ENCODE measurements around the gene DNAJB6.

The DNAJB6 gene

DNA sequence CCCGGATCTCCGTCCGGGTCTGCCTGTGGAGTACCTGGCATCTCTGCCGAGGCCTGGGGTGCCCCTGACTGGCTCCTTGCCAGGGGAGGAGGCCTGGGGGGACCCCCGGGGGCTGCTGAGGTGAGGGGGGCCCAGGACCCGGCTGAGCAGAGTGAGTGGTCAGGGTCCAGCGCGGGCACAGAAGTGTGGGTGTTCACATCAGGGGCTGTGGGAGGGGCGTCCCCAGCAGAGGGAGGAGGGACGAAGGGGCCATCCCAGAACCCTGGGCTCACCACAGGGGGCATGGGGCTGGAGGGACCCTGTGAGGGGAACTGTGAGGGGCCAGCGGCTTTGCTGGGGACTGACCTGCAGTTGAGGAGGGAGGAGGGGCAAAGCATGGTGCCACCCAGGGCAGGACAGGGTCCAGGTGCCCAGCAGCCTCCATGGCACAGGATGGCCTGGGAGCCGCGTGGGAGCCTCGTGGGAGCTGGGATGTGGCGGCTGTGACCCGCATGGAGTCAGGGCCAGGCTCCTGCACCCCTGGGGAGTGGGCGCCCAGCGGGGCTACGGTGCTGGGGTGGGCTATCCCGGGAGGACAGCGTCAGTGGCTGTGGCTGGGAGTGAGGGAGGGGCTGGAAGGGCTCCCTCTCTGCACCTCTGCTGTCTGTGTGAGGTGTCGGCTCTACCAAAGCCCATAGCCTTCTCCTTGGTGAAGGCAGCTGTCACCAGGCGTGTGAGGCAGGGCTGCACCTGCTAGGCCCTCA is 91.2 kb downstream of the DNAJB6 start:
- H3K27me3 Mint-ChIP-seq: no peaks in the 10 kb centered on the region
- H3K9me3 Mint-ChIP-seq: no peaks in the 10 kb centered on the region
- peaks cover 9% of the 10 kb centered on the region for H3K4me1 Mint-ChIP-seq
- H3K36me3 Mint-ChIP-seq (ENCODE audit: insufficient read depth): no peaks in the 10 kb centered on the region
- no peak overlapping the region for H3K4me3 Mint-ChIP-seq
- no peak for DNase-seq (ENCODE audit: low spot score in 2 of 2)
- ATAC-seq (replicated peaks; ENCODE audit: extremely low read depth, poor library complexity, severe bottlenecking): no peak
- no peak overlapping the region for H3K27ac Mint-ChIP-seq (ENCODE audit: low read depth)

DNA sequence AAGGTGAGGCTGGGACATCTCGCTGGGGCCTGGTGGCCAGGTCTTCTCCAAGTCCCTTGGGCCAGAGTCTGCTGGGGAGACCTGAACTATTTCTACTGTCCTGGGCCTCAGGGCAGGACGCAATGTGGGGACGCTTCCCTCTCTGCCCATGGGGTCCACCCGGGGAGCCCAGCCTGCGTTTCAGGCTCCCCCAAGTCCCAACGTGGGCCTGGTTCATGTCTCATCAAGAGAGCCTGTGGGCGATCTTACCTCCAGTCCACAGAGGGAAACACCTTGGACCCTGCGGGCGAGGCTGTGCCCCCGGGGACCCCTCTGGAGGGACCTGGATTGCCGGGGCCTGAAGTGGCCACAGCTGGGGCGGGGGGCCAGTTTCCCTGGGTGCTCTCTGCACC is 91.7 kb downstream of the DNAJB6 start:
- Mint-ChIP-seq H3K36me3 (ENCODE audit: insufficient read depth) (no peaks in the 10 kb centered on the region), H3K4me3 (no peak overlapping the region), H3K4me1 (peaks cover 14% of the 10 kb centered on the region), H3K27me3 (no peaks in the 10 kb centered on the region), H3K27ac (ENCODE audit: low read depth) (no peak overlapping the region), H3K9me3 (no peaks in the 10 kb centered on the region)
- ATAC-seq (replicated peaks; ENCODE audit: extremely low read depth, poor library complexity, severe bottlenecking) (no peak), DNase-seq (ENCODE audit: low spot score in 2 of 2) (no peak)

DNA sequence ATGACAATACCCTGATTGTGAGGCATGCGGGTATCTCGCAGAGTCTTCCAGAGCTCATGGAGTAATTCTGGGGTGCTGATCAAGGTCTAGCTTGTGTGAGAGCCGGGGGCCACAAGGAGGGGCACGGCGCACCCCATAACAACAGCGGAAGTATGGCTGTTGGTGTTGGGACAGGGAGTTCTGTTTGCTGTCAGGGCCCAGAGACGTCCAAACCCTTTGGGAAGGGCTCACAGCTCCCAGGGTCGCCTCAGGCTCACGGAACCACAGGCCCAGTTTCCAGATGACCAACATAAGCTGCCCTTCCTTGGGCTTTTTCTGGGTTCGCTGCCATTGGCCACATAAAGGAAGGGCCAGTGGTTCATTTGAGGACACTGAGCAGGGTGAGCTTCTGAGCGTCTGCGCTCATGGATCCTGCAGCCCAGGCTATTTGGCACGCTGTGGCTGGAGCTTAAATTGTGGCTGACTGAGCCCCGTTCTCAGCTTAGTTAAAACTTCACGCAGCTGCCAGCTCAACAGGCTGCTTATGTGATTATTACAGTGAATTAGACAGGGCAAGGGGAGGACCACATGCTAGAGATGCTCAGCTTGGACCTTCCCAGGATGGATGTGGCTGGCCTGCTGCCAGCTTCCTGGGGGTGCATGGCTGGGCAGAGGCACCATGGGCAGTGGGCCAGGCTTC is 92.3 kb downstream of the DNAJB6 start:
- ATAC-seq (replicated peaks; ENCODE audit: extremely low read depth, poor library complexity, severe bottlenecking) (no peak), DNase-seq (ENCODE audit: low spot score in 2 of 2) (no peak)
- Mint-ChIP-seq H3K36me3 (ENCODE audit: insufficient read depth) (no peaks in the 10 kb centered on the region), H3K27ac (ENCODE audit: low read depth) (no peak overlapping the region), H3K27me3 (no peaks in the 10 kb centered on the region), H3K4me1 (peaks cover 18% of the 10 kb centered on the region), H3K4me3 (no peak overlapping the region), H3K9me3 (no peaks in the 10 kb centered on the region)

DNA sequence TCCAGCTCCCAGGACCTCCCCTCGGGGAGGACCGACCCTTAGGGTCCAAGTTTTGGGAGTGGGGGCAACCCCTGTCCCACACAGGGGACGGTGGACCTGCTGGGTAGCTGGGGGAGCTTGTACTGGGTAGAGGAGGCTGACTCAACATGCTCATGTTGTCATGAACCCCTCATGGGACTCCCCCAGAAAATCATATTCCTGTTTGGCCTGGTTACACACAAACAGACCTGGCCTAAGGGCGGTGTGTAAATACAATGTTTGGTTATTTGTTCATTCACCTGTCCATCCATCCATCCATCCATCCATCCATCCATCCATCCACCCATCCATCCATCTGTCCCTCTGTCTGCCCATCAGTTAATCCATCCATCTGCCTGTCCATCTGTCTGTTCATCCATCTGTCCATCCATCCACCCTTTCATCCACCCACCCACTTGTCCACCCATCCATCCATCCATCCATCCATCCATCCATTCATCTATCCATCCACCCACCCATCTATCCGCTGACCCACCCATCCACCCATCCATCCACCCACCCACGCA is 92.9 kb downstream of the DNAJB6 start:
- H3K4me3 Mint-ChIP-seq: no peak overlapping the region
- ATAC-seq (replicated peaks; ENCODE audit: extremely low read depth, poor library complexity, severe bottlenecking) (no peak), DNase-seq (ENCODE audit: low spot score in 2 of 2) (no peak)
- no peak overlapping the region for H3K27ac Mint-ChIP-seq (ENCODE audit: low read depth)
- no peaks in the 10 kb centered on the region for H3K36me3 Mint-ChIP-seq (ENCODE audit: insufficient read depth)
- no peaks in the 10 kb centered on the region for H3K9me3 Mint-ChIP-seq
- H3K4me1 Mint-ChIP-seq: peaks cover 18% of the 10 kb centered on the region
- H3K27me3 Mint-ChIP-seq: no peaks in the 10 kb centered on the region

DNA sequence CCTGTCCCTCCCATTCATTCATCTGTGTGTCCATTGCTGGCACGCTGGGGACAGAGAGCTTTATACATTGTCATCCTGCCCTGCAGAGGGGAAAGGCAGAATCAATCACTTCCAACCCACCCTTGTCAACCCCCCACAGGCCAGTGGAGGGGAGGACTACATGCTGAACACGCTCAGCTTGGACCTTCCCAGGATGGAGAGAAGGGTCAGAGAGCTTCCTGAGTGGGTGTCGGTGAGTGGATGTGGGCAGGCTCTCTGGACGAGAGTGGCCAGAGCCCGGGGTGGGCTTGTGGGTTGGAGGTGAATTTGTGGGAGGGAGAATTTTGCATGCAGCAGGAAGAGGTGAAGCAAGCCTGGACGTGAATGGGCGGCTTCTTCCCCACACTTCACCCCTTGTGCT is 93.9 kb downstream of the DNAJB6 start:
- H3K27me3 Mint-ChIP-seq: no peaks in the 10 kb centered on the region
- peaks cover 18% of the 10 kb centered on the region for H3K4me1 Mint-ChIP-seq
- H3K9me3 Mint-ChIP-seq: no peaks in the 10 kb centered on the region
- no peak for DNase-seq (ENCODE audit: low spot score in 2 of 2)
- no peak for ATAC-seq (replicated peaks; ENCODE audit: extremely low read depth, poor library complexity, severe bottlenecking)
- H3K36me3 Mint-ChIP-seq (ENCODE audit: insufficient read depth): no peaks in the 10 kb centered on the region
- no peak overlapping the region for H3K4me3 Mint-ChIP-seq
- H3K27ac Mint-ChIP-seq (ENCODE audit: low read depth): no peak overlapping the region

DNA sequence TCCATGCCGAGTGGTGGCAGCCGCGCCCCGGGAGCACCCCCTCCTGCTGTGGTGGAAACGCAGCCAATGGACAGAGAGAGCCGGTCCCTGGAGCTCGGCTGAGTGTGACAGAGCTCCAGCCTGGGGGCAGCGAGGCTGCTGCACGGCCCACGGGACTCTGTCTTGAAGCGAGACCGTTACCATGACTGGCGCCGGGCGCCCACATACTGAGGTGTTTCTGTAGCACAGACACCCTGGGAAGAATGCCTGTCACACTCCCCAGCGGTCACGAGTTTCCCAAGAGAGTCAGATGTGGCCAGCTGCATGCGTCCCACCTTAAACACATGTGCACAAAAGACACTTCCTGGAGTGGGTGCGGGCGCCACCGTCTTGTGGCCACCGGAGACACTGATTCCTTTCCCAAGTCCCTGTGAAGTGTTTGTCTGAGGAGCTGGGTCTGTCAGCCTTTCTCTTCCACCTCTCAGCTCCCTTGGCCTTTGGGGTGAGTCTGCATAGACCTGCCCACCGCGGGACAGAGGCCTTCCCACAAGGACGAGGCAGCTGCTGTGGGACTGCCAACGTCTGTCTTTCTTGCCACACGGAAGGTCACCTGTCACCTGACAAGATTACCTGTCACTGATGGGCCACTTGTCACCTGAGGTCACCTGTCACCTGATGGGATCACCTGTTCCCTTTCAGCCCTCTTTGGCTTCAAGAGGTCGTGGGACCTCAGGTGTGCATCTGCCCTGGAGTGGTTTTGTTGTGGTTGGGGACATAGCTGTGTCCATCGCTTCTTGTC is 94.6 kb downstream of the DNAJB6 start:
- no peak for ATAC-seq (replicated peaks; ENCODE audit: extremely low read depth, poor library complexity, severe bottlenecking)
- no peak overlapping the region for H3K27ac Mint-ChIP-seq (ENCODE audit: low read depth)
- no peak overlapping the region for H3K4me3 Mint-ChIP-seq
- peaks cover 18% of the 10 kb centered on the region for H3K4me1 Mint-ChIP-seq
- no peaks in the 10 kb centered on the region for H3K36me3 Mint-ChIP-seq (ENCODE audit: insufficient read depth)
- no peaks in the 10 kb centered on the region for H3K27me3 Mint-ChIP-seq
- no peaks in the 10 kb centered on the region for H3K9me3 Mint-ChIP-seq
- no peak for DNase-seq (ENCODE audit: low spot score in 2 of 2)

DNA sequence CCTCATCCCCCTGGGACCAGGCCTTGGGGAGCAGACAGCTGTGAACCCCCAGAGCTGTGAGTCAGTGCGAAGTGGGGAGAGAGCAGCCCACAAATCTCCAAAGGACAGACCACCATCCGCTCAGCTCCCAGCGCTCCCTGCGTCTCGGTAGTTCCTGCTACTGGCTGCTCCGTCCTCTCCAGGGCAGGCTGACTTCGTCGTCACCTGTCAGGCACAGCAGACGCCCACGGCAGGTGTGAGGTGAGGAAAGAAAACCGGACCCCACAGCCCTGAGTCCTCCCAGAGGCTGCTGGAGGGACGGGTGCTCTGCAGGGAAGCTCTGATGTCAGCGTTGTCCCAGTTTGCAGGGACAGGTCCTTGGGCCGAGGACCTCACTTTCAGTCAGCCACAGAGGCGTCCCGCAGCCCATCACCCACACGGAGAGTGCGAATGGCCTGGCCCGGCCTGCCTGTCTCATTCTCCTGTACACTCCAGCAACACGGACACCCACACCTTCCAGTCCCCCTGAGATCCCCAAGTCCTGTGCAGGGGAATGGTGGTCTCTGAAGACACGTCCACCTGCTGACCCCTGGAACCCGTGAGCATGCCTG is 95.2 kb downstream of the DNAJB6 start:
- Mint-ChIP-seq H3K9me3 (no peaks in the 10 kb centered on the region), H3K27me3 (no peaks in the 10 kb centered on the region), H3K4me3 (peak overlapping the region; percentile 42), H3K27ac (ENCODE audit: low read depth) (no peak overlapping the region), H3K36me3 (ENCODE audit: insufficient read depth) (no peaks in the 10 kb centered on the region), H3K4me1 (peaks cover 18% of the 10 kb centered on the region)
- DNase-seq (ENCODE audit: low spot score in 2 of 2) (no peak), ATAC-seq (replicated peaks; ENCODE audit: extremely low read depth, poor library complexity, severe bottlenecking) (no peak)

DNA sequence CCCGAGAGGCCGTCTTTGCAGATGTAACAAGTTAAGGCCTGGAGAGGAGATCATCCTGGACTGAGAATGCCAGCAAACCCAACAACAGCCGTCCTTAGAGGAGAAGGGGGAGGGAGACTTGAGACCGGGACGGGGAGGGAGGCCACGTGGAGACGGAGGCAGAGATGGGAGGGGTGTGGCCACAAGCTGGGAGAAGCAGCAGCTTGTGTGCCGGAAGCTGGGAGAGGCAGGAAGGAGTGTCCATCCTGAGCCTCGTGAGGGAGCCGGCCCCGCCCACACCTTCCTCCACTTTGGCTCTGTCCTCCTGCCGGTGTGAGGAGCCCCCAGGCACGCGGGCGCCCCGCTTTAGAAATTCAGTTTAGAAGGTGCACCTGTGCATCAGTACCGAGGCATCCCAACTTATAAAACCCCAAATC is 95.7 kb downstream of the DNAJB6 start:
- ATAC-seq (replicated peaks; ENCODE audit: extremely low read depth, poor library complexity, severe bottlenecking) (no peak), DNase-seq (ENCODE audit: low spot score in 2 of 2) (no peak)
- Mint-ChIP-seq H3K36me3 (ENCODE audit: insufficient read depth) (no peaks in the 10 kb centered on the region), H3K27me3 (no peaks in the 10 kb centered on the region), H3K4me3 (peak overlapping the region; percentile 42), H3K27ac (ENCODE audit: low read depth) (no peak overlapping the region), H3K9me3 (no peaks in the 10 kb centered on the region), H3K4me1 (peaks cover 18% of the 10 kb centered on the region)

DNA sequence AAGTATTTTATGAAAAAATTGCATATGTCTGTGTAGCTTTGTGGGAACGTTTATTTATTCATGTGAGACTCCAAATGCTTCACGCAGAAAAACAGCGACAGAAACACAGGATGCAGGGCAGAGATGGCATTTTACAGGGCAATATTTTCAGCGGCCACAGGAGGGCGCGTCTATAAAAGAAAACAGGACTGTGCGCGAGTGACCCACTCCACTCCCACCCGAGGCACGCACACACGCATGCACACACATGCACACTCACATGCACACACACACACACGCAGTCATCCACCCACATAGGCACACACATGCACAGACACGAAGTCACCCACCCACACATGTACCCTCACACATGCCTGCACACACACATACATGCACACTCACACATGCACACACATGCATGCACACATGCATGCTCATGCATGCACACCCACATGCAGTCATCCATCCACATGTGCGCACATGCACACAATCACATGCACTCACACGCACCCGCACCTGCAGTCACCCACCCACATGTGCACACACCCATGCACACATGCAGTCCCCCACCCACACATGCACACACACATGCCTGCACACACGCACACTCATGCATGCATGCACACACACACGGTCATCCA is 96.3 kb downstream of the DNAJB6 start:
- Mint-ChIP-seq H3K27me3 (no peaks in the 10 kb centered on the region), H3K36me3 (ENCODE audit: insufficient read depth) (no peaks in the 10 kb centered on the region), H3K4me3 (peak overlapping the region; percentile 42), H3K27ac (ENCODE audit: low read depth) (no peak overlapping the region), H3K9me3 (no peaks in the 10 kb centered on the region), H3K4me1 (peaks cover 18% of the 10 kb centered on the region)
- peak; percentile 40 for ATAC-seq (replicated peaks; ENCODE audit: extremely low read depth, poor library complexity, severe bottlenecking)
- DNase-seq (ENCODE audit: low spot score in 2 of 2): peak in 1 of 2 donors; percentile 48

DNA sequence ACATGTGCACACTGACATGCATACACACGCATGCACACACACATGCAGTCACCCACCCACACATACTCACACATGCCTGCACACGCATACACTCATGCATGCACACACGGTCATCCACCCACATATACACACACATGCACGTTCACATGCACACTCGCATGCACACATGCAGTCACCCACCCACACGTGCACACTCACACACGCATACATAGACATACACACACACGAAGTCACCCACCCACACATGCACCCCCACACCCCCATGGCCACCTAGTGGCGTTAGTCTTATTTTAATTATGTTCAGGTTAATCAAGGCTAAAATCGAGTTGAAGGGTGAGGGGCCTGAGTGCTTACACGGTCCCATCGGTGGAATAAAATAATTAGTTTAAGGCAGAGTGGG is 96.8 kb downstream of the DNAJB6 start:
- H3K27me3 Mint-ChIP-seq: no peaks in the 10 kb centered on the region
- peaks cover 18% of the 10 kb centered on the region for H3K4me1 Mint-ChIP-seq
- ATAC-seq (replicated peaks; ENCODE audit: extremely low read depth, poor library complexity, severe bottlenecking) (no peak), DNase-seq (ENCODE audit: low spot score in 2 of 2) (no peak)
- no peaks in the 10 kb centered on the region for H3K36me3 Mint-ChIP-seq (ENCODE audit: insufficient read depth)
- no peak overlapping the region for H3K4me3 Mint-ChIP-seq
- H3K27ac Mint-ChIP-seq (ENCODE audit: low read depth): no peak overlapping the region
- no peaks in the 10 kb centered on the region for H3K9me3 Mint-ChIP-seq

GRCh38 chr7:157434231-157434630 is 97.4 kb downstream of the DNAJB6 start:
- ATAC-seq (replicated peaks; ENCODE audit: extremely low read depth, poor library complexity, severe bottlenecking): no peak

GRCh38 chr7:157434701-157435100 is 97.9 kb downstream of the DNAJB6 start:
- H3K36me3 Mint-ChIP-seq (ENCODE audit: insufficient read depth): no peaks in the 10 kb centered on the region
- H3K27ac Mint-ChIP-seq (ENCODE audit: low read depth): no peak overlapping the region
- peaks cover 4% of the 10 kb centered on the region for H3K27me3 Mint-ChIP-seq
- ATAC-seq (replicated peaks; ENCODE audit: extremely low read depth, poor library complexity, severe bottlenecking): no peak
- DNase-seq (ENCODE audit: low spot score in 2 of 2): no peak
- H3K9me3 Mint-ChIP-seq: no peaks in the 10 kb centered on the region
- H3K4me1 Mint-ChIP-seq: peaks cover 20% of the 10 kb centered on the region
- no peak overlapping the region for H3K4me3 Mint-ChIP-seq

More at GRCh38 chr7:157434231-157434630, 97.4 kb downstream of the DNAJB6 start:
- no peak for DNase-seq (ENCODE audit: low spot score in 2 of 2)
- H3K9me3 Mint-ChIP-seq: no peaks in the 10 kb centered on the region
- peaks cover 18% of the 10 kb centered on the region for H3K4me1 Mint-ChIP-seq
- no peak overlapping the region for H3K27ac Mint-ChIP-seq (ENCODE audit: low read depth)
- no peaks in the 10 kb centered on the region for H3K36me3 Mint-ChIP-seq (ENCODE audit: insufficient read depth)
- no peaks in the 10 kb centered on the region for H3K27me3 Mint-ChIP-seq
- H3K4me3 Mint-ChIP-seq: no peak overlapping the region

Data from central memory CD8-positive, alpha-beta T cell (primary cell).